ENCODE results near the gene ST6GAL2. TPM values are rescaled to one million over a fixed set of nuclear protein-coding genes. Genes with fewer than 3 reads are reported as not detected.

Gene ST6GAL2
- total and polyA plus RNA-seq, 4 donors = 1.0 to 3.6 (median 2.3) TPM

DNA sequence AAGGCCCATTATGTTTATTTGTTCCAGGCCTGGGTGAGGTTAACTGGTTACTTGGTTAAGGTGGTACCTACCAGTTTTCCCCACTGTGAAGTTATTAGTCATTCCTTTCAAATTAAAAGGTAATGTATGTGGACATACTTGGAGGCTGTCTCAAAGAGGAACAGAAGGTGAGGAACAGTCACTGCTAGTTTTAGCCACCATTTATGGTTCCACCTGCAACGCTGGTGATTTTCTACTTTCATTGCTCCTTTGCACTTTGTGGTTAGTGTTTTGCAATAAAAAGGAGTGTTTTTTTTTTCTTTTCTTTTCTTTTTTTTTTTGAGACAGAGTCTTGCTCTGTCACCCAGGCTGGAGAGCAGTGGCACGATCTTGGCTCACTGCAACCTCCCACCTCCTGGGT is 6.1 kb upstream of the ST6GAL2 start:
- H3K4me1 ChIP-seq (ENCODE audit: control insufficient read depth in 4 of 4, insufficient read depth in 4 of 4, low read length in 3 of 4) = peaks cover 0 to 4% (median 1%) of the 10 kb centered on the region in 4 donors
- no peak for DNase-seq (ENCODE audit: low spot score)
- TF ChIP-seq TAF1 (conservative IDR thresholded peaks at IDR 0.05) (no peak), NR2F2 (IDR thresholded peaks at IDR 0.05) (no peak), FOXA2 (IDR thresholded peaks at IDR 0.05) (no peak), EGR1 (IDR thresholded peaks at IDR 0.05; ENCODE audit: low read depth in 2 of 2) (no peak), JUND (IDR thresholded peaks at IDR 0.05) (no peak), GABPA (IDR thresholded peaks at IDR 0.05 in 1 of 2, conservative IDR thresholded peaks at IDR 0.05 in 1 of 2) (no peak), HNF4G (IDR thresholded peaks at IDR 0.05) (no peak)
- TF ChIP-seq, protein P1, sequence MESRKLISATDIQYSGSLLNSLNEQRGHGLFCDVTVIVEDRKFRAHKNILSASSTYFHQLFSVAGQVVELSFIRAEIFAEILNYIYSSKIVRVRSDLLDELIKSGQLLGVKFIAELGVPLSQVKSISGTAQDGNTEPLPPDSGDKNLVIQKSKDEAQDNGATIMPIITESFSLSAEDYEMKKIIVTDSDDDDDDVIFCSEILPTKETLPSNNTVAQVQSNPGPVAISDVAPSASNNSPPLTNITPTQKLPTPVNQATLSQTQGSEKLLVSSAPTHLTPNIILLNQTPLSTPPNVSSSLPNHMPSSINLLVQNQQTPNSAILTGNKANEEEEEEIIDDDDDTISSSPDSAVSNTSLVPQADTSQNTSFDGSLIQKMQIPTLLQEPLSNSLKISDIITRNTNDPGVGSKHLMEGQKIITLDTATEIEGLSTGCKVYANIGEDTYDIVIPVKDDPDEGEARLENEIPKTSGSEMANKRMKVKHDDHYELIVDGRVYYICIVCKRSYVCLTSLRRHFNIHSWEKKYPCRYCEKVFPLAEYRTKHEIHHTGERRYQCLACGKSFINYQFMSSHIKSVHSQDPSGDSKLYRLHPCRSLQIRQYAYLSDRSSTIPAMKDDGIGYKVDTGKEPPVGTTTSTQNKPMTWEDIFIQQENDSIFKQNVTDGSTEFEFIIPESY (IDR thresholded peaks at IDR 0.05) = no peak
- TF ChIP-seq, protein P2, sequence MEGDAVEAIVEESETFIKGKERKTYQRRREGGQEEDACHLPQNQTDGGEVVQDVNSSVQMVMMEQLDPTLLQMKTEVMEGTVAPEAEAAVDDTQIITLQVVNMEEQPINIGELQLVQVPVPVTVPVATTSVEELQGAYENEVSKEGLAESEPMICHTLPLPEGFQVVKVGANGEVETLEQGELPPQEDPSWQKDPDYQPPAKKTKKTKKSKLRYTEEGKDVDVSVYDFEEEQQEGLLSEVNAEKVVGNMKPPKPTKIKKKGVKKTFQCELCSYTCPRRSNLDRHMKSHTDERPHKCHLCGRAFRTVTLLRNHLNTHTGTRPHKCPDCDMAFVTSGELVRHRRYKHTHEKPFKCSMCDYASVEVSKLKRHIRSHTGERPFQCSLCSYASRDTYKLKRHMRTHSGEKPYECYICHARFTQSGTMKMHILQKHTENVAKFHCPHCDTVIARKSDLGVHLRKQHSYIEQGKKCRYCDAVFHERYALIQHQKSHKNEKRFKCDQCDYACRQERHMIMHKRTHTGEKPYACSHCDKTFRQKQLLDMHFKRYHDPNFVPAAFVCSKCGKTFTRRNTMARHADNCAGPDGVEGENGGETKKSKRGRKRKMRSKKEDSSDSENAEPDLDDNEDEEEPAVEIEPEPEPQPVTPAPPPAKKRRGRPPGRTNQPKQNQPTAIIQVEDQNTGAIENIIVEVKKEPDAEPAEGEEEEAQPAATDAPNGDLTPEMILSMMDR (IDR thresholded peaks at IDR 0.05; ENCODE audit: low read depth, low read length, missing input control) = no peak
- H3K9me3 ChIP-seq (ENCODE audit: control insufficient read depth in 4 of 4, low read length in 3 of 4) = no peaks in the 10 kb centered on the region
- H3K27ac ChIP-seq (ENCODE audit: low read depth in 1 of 2, low read length in 2 of 2) = no peak overlapping the region
- H3K36me3 ChIP-seq (ENCODE audit: control insufficient read depth in 4 of 4, insufficient read depth in 3 of 4, low read depth in 1 of 4, low read length in 3 of 4) = no peaks in the 10 kb centered on the region
- 72% methylated on average over 2 of the region's 2 CpGs for WGBS
- H3K27me3 ChIP-seq (ENCODE audit: control insufficient read depth in 4 of 4, insufficient read depth in 4 of 4, low read length in 3 of 4) = peaks cover 0 to 6% (median 4%) of the 10 kb centered on the region in 4 donors
- H3K4me3 ChIP-seq (ENCODE audit: low read depth in 1 of 3, low read length in 3 of 3) = no peak overlapping the region
- no peak overlapping the region for H3K9ac ChIP-seq (ENCODE audit: low read depth in 1 of 2, low read length in 2 of 2)

DNA sequence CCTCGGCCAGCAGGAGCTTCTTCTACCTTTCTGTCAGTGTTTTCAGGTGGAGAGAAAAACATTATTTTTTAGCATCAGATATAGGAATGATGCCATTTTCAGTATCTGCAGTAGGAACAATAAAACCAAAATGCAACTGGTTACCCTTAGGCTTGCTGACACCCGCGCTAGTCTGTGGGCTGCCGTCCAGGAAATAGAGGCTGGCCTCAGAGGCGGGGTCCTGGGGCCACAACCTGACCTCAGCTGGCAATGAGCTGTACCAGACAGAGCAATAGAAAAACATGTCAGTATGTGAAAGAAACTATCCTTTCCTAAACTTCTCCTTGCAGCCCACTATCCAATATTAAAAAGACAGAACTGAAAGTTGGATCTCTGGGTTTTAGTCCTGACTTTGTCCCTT is 4.6 kb upstream of the ST6GAL2 start:
- H3K4me1 ChIP-seq (ENCODE audit: control insufficient read depth in 4 of 4, insufficient read depth in 4 of 4, low read length in 3 of 4) = peaks cover 5 to 14% (median 11%) of the 10 kb centered on the region in 4 donors
- no peaks in the 10 kb centered on the region for H3K9me3 ChIP-seq (ENCODE audit: control insufficient read depth in 4 of 4, low read length in 3 of 4)
- no peak for DNase-seq (ENCODE audit: low spot score)
- H3K9ac ChIP-seq (ENCODE audit: low read depth in 1 of 2, low read length in 2 of 2) = no peak overlapping the region
- no peak overlapping the region for H3K27ac ChIP-seq (ENCODE audit: low read depth in 1 of 2, low read length in 2 of 2)
- TF ChIP-seq RAD21 (IDR thresholded peaks at IDR 0.05) = no peak
- TF ChIP-seq FOXA2 (IDR thresholded peaks at IDR 0.05) = no peak
- TF ChIP-seq, protein P3, sequence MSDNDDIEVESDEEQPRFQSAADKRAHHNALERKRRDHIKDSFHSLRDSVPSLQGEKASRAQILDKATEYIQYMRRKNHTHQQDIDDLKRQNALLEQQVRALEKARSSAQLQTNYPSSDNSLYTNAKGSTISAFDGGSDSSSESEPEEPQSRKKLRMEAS (IDR thresholded peaks at IDR 0.05) = no peak
- TF ChIP-seq JUND (IDR thresholded peaks at IDR 0.05) = no peak
- TF ChIP-seq GABPA (IDR thresholded peaks at IDR 0.05 in 1 of 2, conservative IDR thresholded peaks at IDR 0.05 in 1 of 2) = no peak
- no peak for TF ChIP-seq FOXA1 (IDR thresholded peaks at IDR 0.05)
- TF ChIP-seq YY1 (IDR thresholded peaks at IDR 0.05) = no peak
- TF ChIP-seq, protein P4, sequence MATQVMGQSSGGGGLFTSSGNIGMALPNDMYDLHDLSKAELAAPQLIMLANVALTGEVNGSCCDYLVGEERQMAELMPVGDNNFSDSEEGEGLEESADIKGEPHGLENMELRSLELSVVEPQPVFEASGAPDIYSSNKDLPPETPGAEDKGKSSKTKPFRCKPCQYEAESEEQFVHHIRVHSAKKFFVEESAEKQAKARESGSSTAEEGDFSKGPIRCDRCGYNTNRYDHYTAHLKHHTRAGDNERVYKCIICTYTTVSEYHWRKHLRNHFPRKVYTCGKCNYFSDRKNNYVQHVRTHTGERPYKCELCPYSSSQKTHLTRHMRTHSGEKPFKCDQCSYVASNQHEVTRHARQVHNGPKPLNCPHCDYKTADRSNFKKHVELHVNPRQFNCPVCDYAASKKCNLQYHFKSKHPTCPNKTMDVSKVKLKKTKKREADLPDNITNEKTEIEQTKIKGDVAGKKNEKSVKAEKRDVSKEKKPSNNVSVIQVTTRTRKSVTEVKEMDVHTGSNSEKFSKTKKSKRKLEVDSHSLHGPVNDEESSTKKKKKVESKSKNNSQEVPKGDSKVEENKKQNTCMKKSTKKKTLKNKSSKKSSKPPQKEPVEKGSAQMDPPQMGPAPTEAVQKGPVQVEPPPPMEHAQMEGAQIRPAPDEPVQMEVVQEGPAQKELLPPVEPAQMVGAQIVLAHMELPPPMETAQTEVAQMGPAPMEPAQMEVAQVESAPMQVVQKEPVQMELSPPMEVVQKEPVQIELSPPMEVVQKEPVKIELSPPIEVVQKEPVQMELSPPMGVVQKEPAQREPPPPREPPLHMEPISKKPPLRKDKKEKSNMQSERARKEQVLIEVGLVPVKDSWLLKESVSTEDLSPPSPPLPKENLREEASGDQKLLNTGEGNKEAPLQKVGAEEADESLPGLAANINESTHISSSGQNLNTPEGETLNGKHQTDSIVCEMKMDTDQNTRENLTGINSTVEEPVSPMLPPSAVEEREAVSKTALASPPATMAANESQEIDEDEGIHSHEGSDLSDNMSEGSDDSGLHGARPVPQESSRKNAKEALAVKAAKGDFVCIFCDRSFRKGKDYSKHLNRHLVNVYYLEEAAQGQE (IDR thresholded peaks at IDR 0.05) = no peak
- TF ChIP-seq, protein P1 (IDR thresholded peaks at IDR 0.05) = no peak
- TF ChIP-seq TAF1 (conservative IDR thresholded peaks at IDR 0.05) = no peak
- no peak for TF ChIP-seq RXRA (IDR thresholded peaks at IDR 0.05)
- no peak for TF ChIP-seq EGR1 (IDR thresholded peaks at IDR 0.05; ENCODE audit: low read depth in 2 of 2)
- TF ChIP-seq HNF4G (IDR thresholded peaks at IDR 0.05) = no peak
- TF ChIP-seq HNF4A (conservative IDR thresholded peaks at IDR 0.05) = no peak
- no peak for TF ChIP-seq NR2F2 (IDR thresholded peaks at IDR 0.05)
- TF ChIP-seq, protein P5, sequence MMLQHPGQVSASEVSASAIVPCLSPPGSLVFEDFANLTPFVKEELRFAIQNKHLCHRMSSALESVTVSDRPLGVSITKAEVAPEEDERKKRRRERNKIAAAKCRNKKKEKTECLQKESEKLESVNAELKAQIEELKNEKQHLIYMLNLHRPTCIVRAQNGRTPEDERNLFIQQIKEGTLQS (IDR thresholded peaks at IDR 0.05) = no peak
- TF ChIP-seq SP1 (IDR thresholded peaks at IDR 0.05) = no peak
- peaks cover 0 to 17% (median 6%) of the 10 kb centered on the region in 4 donors for H3K27me3 ChIP-seq (ENCODE audit: control insufficient read depth in 4 of 4, insufficient read depth in 4 of 4, low read length in 3 of 4)
- 16% methylated on average over 5 of the region's 5 CpGs for WGBS
- H3K4me3 ChIP-seq (ENCODE audit: low read depth in 1 of 3, low read length in 3 of 3) = no peak overlapping the region
- no peaks in the 10 kb centered on the region for H3K36me3 ChIP-seq (ENCODE audit: control insufficient read depth in 4 of 4, insufficient read depth in 3 of 4, low read depth in 1 of 4, low read length in 3 of 4)

All from liver (tissue), 9 donors.